NOMO-1 treated with dmso at 0.1 percent for 144 hours (cell line): ENCODE data around the gene ST6GALNAC2.

Experiments
- DNase-seq: peaks from one replicate; lab custom pipeline; 2025; ENCODE audit not compliant: unreplicated experiment; lab: John Stamatoyannopoulos, UW

ST6GALNAC2 gene

GRCh38 chr17:76556765-76557367 is 28.8 kb downstream of the ST6GALNAC2 start:
- DNase-seq, result peak; percentile 45

- DNase-seq, result no peak
These were observed 31.5 kb downstream of the ST6GALNAC2 start for GRCh38 chr17:76554131-76554530.

- no peak for DNase-seq
These were observed 32.3 kb downstream of the ST6GALNAC2 start for GRCh38 chr17:76553178-76553908.

DNA sequence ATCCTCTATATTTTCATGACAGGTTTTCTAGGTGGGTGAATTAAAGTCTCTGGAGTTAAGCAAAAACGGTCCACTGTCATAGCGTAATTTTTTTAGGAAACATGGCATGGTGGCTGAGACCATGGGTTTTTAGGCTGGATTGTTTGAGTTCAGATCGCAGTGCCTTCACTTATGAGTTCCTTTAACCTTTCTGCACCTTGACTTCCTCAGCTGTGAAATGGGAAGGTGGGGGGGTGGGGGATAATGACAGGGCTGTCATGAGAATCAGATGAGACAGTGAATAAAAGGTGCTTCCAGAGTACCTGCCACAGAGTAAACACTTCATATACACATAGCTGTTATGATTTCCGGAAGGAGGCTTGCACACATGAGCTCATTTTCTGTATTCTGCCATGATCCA is 34.0 kb downstream of the ST6GALNAC2 start:
- DNase-seq, result no peak

DNA sequence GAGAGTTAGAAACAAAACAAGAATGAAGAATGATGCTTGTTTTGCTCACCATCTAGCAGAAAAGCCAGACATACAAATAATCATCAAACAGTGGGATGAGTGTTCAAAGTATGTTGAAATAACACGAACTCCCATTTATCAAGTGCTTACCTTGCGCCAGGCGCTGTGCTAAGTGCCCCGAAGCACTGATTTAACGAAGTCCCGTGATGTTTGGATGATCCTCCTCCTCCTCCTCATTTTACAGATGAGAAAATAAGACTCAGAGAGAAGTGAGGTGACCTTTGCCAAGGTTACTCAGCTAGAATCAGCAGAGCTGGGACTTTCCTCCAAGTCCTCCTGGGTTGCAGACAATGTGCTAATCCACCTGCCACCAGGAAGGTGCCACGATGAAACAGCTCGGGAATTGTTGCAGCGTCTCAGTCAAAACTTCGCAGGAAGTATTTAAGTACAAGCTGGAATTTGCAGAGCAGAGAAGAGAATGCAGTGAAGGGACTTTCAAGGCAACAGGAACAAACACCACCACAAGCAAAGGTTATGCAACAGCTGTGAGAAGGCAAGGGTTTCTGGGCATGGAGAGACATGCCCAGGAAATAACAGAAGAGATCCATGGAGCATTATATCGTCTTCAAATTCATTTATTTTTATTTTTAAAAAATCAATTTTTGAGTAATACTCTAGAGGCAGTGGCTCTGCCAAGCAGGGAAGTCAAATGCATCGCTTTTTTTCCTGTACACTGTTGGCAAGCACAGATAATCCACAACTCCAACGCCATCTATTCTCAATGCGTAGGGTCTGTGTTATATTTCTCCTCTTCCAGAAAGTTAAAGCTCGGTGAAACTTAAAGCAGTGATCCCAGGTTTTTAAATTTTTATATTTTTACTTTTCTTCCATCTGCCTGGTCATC is 34.7 kb downstream of the ST6GALNAC2 start:
- peak; percentile 22 for DNase-seq

DNA sequence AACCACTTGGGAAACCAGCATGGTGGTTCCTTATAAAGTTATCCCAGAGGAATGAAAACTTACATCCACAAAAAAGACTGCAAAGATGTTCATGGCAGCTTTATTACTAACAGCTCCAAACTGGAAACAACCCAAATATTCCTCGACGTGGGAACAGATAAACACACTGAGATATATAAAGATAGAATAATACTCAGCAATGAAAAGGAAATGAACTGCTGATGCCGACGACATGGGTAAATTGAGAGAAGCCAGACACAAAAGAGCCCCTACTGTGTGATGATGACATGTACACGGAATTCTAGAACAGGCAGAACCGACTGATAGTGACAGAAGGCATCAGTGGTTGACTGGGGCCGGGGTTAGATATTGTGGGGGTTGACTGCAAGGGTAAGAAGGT is 36.1 kb downstream of the ST6GALNAC2 start:
- DNase-seq, result no peak

- DNase-seq, result no peak
These were observed 36.5 kb downstream of the ST6GALNAC2 start for GRCh38 chr17:76549215-76549518.

DNA sequence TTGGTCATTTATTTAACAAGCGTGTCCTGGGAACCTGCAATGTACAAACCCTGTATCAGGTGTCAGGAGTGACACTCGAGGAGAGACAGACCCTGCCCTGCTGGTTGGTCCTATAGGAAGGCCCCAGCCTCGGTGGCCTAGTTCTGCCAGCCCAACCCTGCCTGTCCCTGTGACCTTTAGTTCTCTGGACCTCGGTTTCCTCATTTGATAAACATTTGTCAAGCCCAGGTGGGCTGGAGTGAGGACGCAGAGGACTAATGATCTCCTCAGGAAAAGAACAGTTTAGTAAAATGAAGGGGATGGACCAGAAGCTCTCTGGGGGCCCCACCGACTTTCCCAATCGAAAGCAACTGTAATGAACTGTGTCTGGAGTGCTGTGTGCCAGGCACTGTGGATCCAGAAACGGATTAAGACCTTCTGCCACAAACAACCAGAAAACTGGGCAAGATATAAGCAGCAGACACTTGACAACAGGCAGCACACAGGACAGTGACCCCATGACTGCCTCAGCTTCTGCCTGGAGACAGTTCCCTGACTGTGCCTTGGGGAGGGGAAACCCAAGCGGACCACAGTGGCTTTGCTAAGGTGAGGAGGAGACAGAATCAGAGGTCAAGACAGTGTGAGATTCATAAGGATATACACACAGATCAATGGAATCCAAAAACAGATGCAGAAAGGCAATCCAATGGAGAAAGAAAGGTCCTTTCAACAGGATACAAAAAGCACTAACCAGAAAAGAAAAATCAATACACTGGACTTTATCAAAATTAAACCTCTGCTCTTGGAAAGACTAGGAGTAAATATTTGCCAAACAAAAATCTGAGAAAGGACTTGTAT is 37.1 kb downstream of the ST6GALNAC2 start:
- no peak for DNase-seq

DNA sequence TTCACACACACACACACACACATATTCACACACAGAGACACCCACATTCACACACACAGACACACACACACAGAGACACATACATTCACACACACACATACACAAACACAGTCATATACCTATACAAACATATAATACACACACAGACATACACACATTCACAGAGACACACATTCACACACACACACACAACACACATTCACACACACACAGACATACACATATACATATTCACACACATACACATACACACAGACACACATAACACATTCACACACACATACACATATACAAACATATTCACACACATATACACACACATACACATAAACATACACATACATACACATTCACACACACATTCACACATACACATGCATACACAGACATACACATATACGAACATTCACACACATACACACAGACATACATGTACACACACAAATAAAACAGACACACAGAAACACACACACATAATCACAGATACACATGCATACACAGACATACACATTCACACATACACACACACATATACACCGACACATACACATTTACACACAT is 37.9 kb downstream of the ST6GALNAC2 start:
- DNase-seq, result no peak

GRCh38 chr17:76547183-76547641 is 38.4 kb downstream of the ST6GALNAC2 start:
- no peak for DNase-seq

- DNase-seq, result no peak
These were observed 39.0 kb downstream of the ST6GALNAC2 start for GRCh38 chr17:76546556-76547182.

- no peak for DNase-seq
These were observed 39.6 kb downstream of the ST6GALNAC2 start for GRCh38 chr17:76545918-76546555.

- no peak for DNase-seq
These were observed 40.9 kb downstream of the ST6GALNAC2 start for GRCh38 chr17:76544546-76545365.

- DNase-seq, result no peak
These were observed 41.7 kb downstream of the ST6GALNAC2 start for GRCh38 chr17:76543826-76544545.

- DNase-seq, result no peak
These were observed 42.2 kb downstream of the ST6GALNAC2 start for GRCh38 chr17:76543482-76543825.

GRCh38 chr17:76542984-76543383 is 42.7 kb downstream of the ST6GALNAC2 start:
- DNase-seq, result no peak

GRCh38 chr17:76542566-76542971 is 43.1 kb downstream of the ST6GALNAC2 start:
- no peak for DNase-seq

- no peak for DNase-seq
These were observed 43.8 kb downstream of the ST6GALNAC2 start for GRCh38 chr17:76541739-76542454.
